K562 (cell line): ENCODE measurements around the gene IMMP2L. TPM values are rescaled to one million over a fixed set of nuclear protein-coding genes. Genes with fewer than 3 reads are reported as not detected.

ENCODE experiments used
- ATAC-seq: fragments of 200-7000 bp; cut with Tn5 transposase; 3 replicates; pipeline ENCODE4 v1.9.1; 2020; ENCODE audit warnings: moderate library complexity
- BruUV-seq: library from RNA; stranded (reverse); fragments of 400-500 nt; replicated peaks from 2 replicates; lab custom pipeline; 2021; lab: Mats Ljungman, UMichigan
- CTCF ChIA-PET: fragments of 300-600 bp; formaldehyde crosslinking; extraction: SDS; loops from one replicate; lab custom pipeline; 2021; ENCODE audit warnings: low intra/inter-chr PET ratio; lab: Yijun Ruan, JAX
- POLR2A ChIA-PET: fragments of 300-600, 350-650 bp; sonication (Branson Sonifier 250); formaldehyde crosslinking; extraction: SDS; loops from one replicate; lab custom pipeline; 2021; ENCODE audit warnings: antibody characterized with exemption, inconsistent platforms; lab: Yijun Ruan, JAX
- DNase-seq, 4 experiments: peaks; one replicate each; pipeline versions ENCODE4 v3.0.0 to v3.0.0-alpha.2; 2011 to 2018; ENCODE audit warnings: low spot score in 3 of 4, mixed read lengths in 3 of 4; ENCODE audit errors: extremely low read depth in 1 of 4
- FAIRE-seq: peaks from 2 replicates; lab custom pipeline; 2011; peaks lifted over from hg19 to GRCh38; lab: Jason Lieb, UNC
- H2AFZ ChIP-seq: 2 replicates; pipeline ENCODE4 v1.6.0; 2011; ENCODE audit warnings: low read depth, low read length, control low read depth, inconsistent platforms
- H3K27ac ChIP-seq: fragments of 200-600 bp; 3 replicates; pipeline ENCODE4 v1.8.0; 2011; ENCODE audit warnings: low read depth, mild to moderate bottlenecking, control low read depth, inconsistent platforms, low read length, moderate library complexity, mixed read lengths; ENCODE audit errors: extremely low read depth
- H3K27me3 ChIP-seq, 2 experiments: fragments of 300-600 bp in 1 of 2; 2 replicates in 1 of 2; 3 replicates in 1 of 2; pipeline versions ENCODE4 v1.6.0 to v1.8.0; 2011; ENCODE audit warnings: inconsistent platforms in 2 of 2, low read length in 2 of 2, mild to moderate bottlenecking in 1 of 2, mixed read lengths in 1 of 2, moderate library complexity in 1 of 2; ENCODE audit not compliant: control insufficient read depth in 2 of 2, insufficient read depth in 2 of 2
- H3K36me3 ChIP-seq: fragments of 300-600 bp; 3 replicates; pipeline ENCODE4 v1.8.0; 2011; ENCODE audit warnings: mild to moderate bottlenecking, low read length, inconsistent platforms; ENCODE audit not compliant: control insufficient read depth, insufficient read depth
- H3K4me1 ChIP-seq, 2 experiments: fragments of 200-600 bp in 1 of 2; replicated peaks in 1 of 2; 2 replicates in 1 of 2; 3 replicates in 1 of 2; pipeline versions ENCODE4 v1.5.1 to v1.8.0; 2011; ENCODE audit warnings: inconsistent platforms in 2 of 2, low read length in 2 of 2, mild to moderate bottlenecking in 1 of 2, mixed read lengths in 1 of 2, moderate library complexity in 1 of 2; ENCODE audit not compliant: control insufficient read depth in 2 of 2, insufficient read depth in 2 of 2
- H3K4me2 ChIP-seq: 2 replicates; pipeline ENCODE4 v1.6.1; 2011; ENCODE audit warnings: low read length, control low read depth, inconsistent platforms, mixed read lengths; ENCODE audit not compliant: insufficient read depth
- H3K4me3 ChIP-seq: fragments of 200-600 bp; sonication (generic), shearing (Covaris generic); 2 replicates; pipeline ENCODE4 v1.5.1; 2016; ENCODE audit warnings: control low read depth, inconsistent platforms
- H3K79me2 ChIP-seq: fragments of 200-600 bp; 3 replicates; pipeline ENCODE4 v1.8.0; 2011; ENCODE audit warnings: low read length, inconsistent platforms; ENCODE audit not compliant: control insufficient read depth, insufficient read depth
- H3K9ac ChIP-seq, 2 experiments: 2 replicates each; pipeline versions ENCODE4 v1.6.0 to v1.6.1; 2011; ENCODE audit warnings: low read depth in 2 of 2, low read length in 2 of 2, control low read depth in 1 of 2, inconsistent platforms in 1 of 2, mild to moderate bottlenecking in 1 of 2, mixed read lengths in 1 of 2; ENCODE audit not compliant: insufficient read depth in 1 of 2
- H3K9me1 ChIP-seq: one replicate; pipeline ENCODE4 v1.6.0; 2011; ENCODE audit warnings: inconsistent platforms, mild to moderate bottlenecking, low read length, moderate library complexity; ENCODE audit not compliant: control insufficient read depth, insufficient read depth
- H3K9me3 ChIP-seq: replicated peaks from 2 replicates; pipeline ENCODE4 v1.5.1; 2011; ENCODE audit warnings: low read depth, low read length, inconsistent platforms; ENCODE audit not compliant: control insufficient read depth, insufficient read depth
- H4K20me1 ChIP-seq: replicated peaks from 2 replicates; pipeline ENCODE4 v1.6.1; 2011; ENCODE audit warnings: low read length, inconsistent platforms, mixed read lengths; ENCODE audit not compliant: control insufficient read depth, insufficient read depth
- CEBPB ChIP-seq: fragments of 450-650 bp; IDR thresholded peaks from 2 replicates; pipeline ENCODE4 v1.6.1; 2016; ENCODE audit warnings: missing genetic modification characterization, missing compliant biosample characterization
- HDGF ChIP-seq: fragments of 450-650 bp; IDR thresholded peaks from 2 replicates; pipeline ENCODE4 v1.6.1; 2016
- TCFL5 ChIP-seq: fragments of 250-450 bp; sonication (Bioruptor Pico); conservative IDR thresholded peaks from 2 replicates; pipeline ENCODE4 v1.6.1; 2021; ENCODE audit warnings: mild to moderate bottlenecking, moderate library complexity, matching md5 sums
- TRIM28 ChIP-seq: fragments of 450-650 bp; IDR thresholded peaks from 2 replicates; pipeline ENCODE4 v1.6.1; 2017
- ZNF217 ChIP-seq: sonication (generic); formaldehyde crosslinking; IDR thresholded peaks from 2 replicates; pipeline ENCODE4 v1.8.0; 2022; ENCODE audit warnings: mild to moderate bottlenecking, missing genetic modification reagents
- ZNF609 ChIP-seq: sonication (generic); formaldehyde crosslinking; IDR thresholded peaks from 2 replicates; pipeline ENCODE4 v1.8.1; 2023; ENCODE audit warnings: missing genetic modification reagents, mild to moderate bottlenecking, borderline replicate concordance
- ZNF696 ChIP-seq: fragments of 250-450 bp; sonication (Bioruptor Pico); conservative IDR thresholded peaks from 2 replicates; pipeline ENCODE4 v1.4.0; 2020; ENCODE audit warnings: mild to moderate bottlenecking, moderate library complexity
- WGBS: fragments of 100-300 bp; shearing (Covaris generic); methylation state at CpG from one replicate; pipeline ENCODE4 v1.1.6; 2016; ENCODE audit warnings: low coverage, mixed read lengths; ENCODE audit not compliant: insufficient coverage; ENCODE audit errors: missing lambda C conversion rate; 5-methylcytosine and 5-hydroxymethylcytosine counted together
- in situ Hi-C: fragments of 300-500 bp; cut with MboI; formaldehyde crosslinking; loops from 4 replicates; pipeline ENCODE4 v1.15.0; 2018; ENCODE audit warnings: inconsistent platforms, mixed read lengths
- intact Hi-C: fragments of 100-400 bp; cut with micrococcal nuclease; formaldehyde crosslinking; loops from 2 replicates; pipeline ENCODE4 v1.14.2; 2022
- polyA plus RNA-seq, 8 experiments: library from polyadenylated mRNA; depleted of rRNA in 4 of 8; stranded (reverse) in 5 of 8; unstranded in 3 of 8; fragments of >200 nt; fragmentation: Nextera tagmentation in 2 of 8; fragmentation: Illumina TruSeq in 1 of 8; extraction: Ambion mirVana in 2 of 8; extraction: Trizol in 1 of 8; gene quantifications; 2 replicates each; pipeline versions ENCODE4 v1.2.1 to v1.2.3, GENCODE V29; 2011 to 2014; ENCODE audit warnings: inconsistent platforms in 1 of 8, missing spikeins in 1 of 8
- total RNA-seq, 7 experiments: library from RNA; depleted of rRNA in 6 of 7; stranded (reverse); fragments of >200 nt in 6 of 7; fragmentation: Illumina TruSeq in 2 of 7; extraction: Trizol in 2 of 7; gene quantifications; 2 replicates each; pipeline versions ENCODE4 v1.2.1 to v1.2.3, GENCODE V29; 2011 to 2021; ENCODE audit warnings: low replicate concordance in 1 of 7

Gene IMMP2L
- total and polyA plus RNA-seq, 9 of the 15 experiments (the other 6 are each of a cell fraction or from before 2014, with no cell fraction given), result 29.7 to 116 (median 53.0) TPM

GRCh38 chr7:110733221-110733620 is 829.1 kb downstream of the IMMP2L start:
- H3K27me3 ChIP-seq, result no peaks in the 10 kb centered on the region
- in situ Hi-C loops, result no loop called here
- no peaks in the 10 kb centered on the region for H3K36me3 ChIP-seq
- FAIRE-seq, result no peak
- BruUV-seq, result no TSS peak
- DNase-seq, result no peak
- TF ChIP-seq HDGF (no peak), ZNF217 (CRISPR knock-in tag) (no peak), CEBPB (tag) (no peak), ZNF696 (no peak), TRIM28 (no peak), TCFL5 (CRISPR knock-in tag) (no peak), ZNF609 (CRISPR knock-in tag) (no peak)
- TF ChIP-seq, all 486 proteins: peak for 0
- Histone ChIP-seq H2AFZ (no peak overlapping the region), H3K4me1 (no peaks in the 10 kb centered on the region), H4K20me1 (no peaks in the 10 kb centered on the region), H3K4me3 (no peak overlapping the region), H3K9ac (no peak overlapping the region), H3K4me2 (no peak overlapping the region), H3K27ac (no peak overlapping the region), H3K79me2 (no peaks in the 10 kb centered on the region), H3K9me1 (no peaks in the 10 kb centered on the region), H3K9me3 (no peaks in the 10 kb centered on the region)
- no peak for ATAC-seq
- intact Hi-C loops, result no loop called here
- 0% methylated on average over 1 of the region's 1 CpG for WGBS
- ChIA-PET POLR2A (no interaction called here), CTCF (no interaction called here)
